GM20431 (cell line): ENCODE data around the gene LMAN2.
"Not testable (repeated sequence)": the region's sequence is repeated elsewhere in the genome, so short reads cannot be mapped to it uniquely, and the experiment has no call there.

Experiments
- in situ Hi-C: fragments of 300-500 bp; cut with MseI, MboI; formaldehyde crosslinking; loops from one replicate; pipeline ENCODE4 v1.15.0; 2020; ENCODE audit warnings: low sequenced_read_pairs; ENCODE audit not compliant: unreplicated experiment

The LMAN2 gene

GRCh38 chr5:177380805-177381126, 29.3 kb upstream of the LMAN2 start:
- in situ Hi-C loops = no loop called here

GRCh38 chr5:177378884-177379883, 27.7 kb upstream of the LMAN2 start:
- in situ Hi-C loops = no loop called here

- in situ Hi-C loops = no loop called here
Observed at GRCh38 chr5:177377851-177378776, 26.6 kb upstream of the LMAN2 start.

DNA sequence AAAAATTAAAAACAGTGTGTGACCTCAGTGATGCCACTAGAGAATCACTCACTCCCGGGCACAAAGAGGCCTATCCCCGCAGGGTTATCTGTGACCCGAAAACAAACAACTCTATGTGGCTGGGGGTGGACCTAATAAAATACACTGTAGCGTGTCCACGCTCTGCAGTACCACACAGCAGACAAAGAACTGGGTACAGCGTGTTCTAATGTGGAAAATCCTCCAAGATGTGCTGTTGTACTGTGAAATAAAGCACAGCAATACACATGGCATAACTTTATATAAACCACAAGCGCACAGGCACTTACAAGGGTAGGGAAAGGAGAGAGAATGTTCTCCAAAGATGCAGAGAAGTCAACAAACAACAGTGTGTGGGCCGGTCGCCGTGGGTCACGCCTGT, 24.6 kb upstream of the LMAN2 start:
- in situ Hi-C loops = no loop called here

DNA sequence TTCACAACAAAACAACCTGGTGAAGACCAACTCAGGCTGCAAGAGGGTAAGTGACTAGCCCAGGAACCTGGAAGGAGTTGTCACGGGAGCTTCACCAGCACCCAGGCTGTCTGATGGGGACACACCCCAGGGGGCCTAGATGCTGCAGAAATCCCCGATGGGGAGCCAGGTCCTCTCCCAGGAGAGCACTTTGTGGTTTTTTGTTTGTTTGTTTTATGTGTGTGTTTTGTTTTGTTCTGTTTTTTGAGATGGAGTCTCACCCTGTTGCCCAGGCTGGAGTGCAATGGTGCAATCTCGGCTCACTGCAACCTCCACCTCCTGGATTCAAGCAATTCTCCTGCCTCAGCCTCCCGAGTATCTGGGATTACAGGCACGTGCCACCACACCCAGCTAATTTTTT, 24.0 kb upstream of the LMAN2 start:
- in situ Hi-C loops = not testable (repeated sequence)

- in situ Hi-C loops = no loop called here
Observed at GRCh38 chr5:177374211-177374610, 22.7 kb upstream of the LMAN2 start.

DNA sequence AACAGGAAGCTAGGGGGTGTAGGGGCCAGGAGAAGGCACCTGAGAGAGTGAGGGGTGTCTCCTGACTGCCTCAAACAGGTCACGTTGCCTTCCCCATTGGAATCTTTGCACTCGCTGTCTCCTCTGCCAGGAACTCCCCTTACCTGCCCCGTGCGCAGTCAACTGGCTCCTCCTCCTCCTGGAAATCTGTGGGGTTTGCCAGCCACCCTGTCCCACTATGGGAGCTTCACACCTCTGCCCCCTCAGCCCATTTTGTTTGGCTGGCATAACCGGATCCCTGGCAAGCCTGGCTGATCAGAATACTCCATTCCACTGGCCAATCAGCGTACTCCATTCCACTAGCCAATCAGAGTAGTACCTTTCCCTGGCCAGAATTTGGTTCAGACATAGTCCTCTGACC, 22.3 kb upstream of the LMAN2 start:
- in situ Hi-C loops = no loop called here

- in situ Hi-C loops = no loop called here
Observed at GRCh38 chr5:177372910-177373309, 21.4 kb upstream of the LMAN2 start.

- in situ Hi-C loops = no loop called here
Observed at GRCh38 chr5:177372034-177372896, 20.8 kb upstream of the LMAN2 start.

- in situ Hi-C loops = no loop called here
Observed at GRCh38 chr5:177371120-177372033, 19.9 kb upstream of the LMAN2 start.

- in situ Hi-C loops = no loop called here
Observed at GRCh38 chr5:177370488-177371119, 19.1 kb upstream of the LMAN2 start.

DNA sequence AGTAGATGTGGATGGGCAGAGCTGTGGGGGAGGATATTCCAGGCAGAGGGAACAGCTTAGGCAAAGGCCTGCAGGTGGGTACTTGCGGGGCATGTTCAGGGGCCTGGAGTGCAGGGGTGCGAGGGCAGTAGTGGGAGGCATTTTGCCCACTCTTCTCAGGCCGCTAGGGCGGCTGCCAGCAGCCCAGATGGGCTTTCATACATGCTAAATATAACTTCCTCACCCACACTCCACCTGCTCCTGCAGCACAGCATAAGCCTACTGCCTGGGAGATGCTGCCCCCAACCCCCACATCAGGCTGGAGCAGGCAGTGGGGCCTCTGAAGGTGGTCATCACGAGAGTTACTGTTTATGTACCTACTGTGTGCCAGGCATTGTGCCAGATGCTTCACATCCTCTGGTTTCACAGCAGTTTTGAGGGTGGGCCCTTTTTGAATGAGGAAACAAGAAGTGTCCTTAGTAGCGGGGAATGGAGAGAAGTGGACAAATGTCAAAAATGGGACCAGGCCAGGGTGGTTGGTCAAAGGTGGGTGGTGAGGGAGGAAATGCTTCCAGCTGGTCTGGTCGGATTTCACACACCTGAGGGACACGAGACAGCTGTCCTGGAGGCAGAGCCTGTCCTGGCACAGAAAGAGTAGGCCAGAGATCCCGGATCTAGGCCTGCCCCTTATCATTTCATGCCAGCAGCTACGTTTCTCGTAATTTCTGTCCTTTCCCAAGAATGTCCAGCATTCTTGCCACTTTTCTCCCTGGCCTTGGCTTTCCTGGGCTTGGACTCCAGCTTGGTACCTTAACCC, 18.4 kb upstream of the LMAN2 start:
- in situ Hi-C loops = no loop called here

DNA sequence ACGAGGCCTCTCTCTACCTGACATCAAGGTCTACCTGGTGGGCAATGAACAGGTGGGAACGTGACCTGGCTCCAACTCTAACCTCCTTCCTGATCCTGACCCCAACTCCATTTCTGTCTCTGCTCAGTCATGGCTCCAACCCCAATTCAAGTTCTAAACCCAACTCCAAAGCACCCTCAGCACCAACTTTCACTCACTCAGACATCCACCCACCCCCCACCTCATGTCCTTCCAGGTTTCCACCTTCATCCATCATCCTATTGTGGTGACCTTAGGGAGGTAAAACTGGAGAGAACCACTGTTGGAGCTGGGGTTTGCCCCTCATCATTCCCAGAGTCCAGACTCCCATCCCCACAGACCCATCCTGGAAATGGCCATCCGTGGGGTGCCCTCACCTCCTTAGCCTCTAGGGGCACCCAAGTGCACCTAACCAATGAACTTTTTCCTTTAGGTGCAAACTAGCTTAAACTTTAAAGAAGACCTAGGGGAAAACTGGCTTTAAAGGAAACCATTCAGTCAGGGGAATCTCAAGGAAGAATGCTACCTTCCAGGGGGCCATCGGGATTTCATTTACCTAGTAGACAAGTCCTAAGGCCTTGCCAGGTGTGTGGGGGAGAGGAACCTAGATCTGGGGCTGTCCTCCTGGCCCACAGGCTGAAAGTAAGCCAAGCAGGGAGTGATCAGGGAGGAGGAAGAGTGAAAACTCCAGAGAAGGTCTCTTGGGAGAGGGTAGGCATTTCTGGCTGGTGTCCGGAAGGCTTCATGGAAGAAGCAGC, 17.6 kb upstream of the LMAN2 start:
- in situ Hi-C loops = no loop called here

DNA sequence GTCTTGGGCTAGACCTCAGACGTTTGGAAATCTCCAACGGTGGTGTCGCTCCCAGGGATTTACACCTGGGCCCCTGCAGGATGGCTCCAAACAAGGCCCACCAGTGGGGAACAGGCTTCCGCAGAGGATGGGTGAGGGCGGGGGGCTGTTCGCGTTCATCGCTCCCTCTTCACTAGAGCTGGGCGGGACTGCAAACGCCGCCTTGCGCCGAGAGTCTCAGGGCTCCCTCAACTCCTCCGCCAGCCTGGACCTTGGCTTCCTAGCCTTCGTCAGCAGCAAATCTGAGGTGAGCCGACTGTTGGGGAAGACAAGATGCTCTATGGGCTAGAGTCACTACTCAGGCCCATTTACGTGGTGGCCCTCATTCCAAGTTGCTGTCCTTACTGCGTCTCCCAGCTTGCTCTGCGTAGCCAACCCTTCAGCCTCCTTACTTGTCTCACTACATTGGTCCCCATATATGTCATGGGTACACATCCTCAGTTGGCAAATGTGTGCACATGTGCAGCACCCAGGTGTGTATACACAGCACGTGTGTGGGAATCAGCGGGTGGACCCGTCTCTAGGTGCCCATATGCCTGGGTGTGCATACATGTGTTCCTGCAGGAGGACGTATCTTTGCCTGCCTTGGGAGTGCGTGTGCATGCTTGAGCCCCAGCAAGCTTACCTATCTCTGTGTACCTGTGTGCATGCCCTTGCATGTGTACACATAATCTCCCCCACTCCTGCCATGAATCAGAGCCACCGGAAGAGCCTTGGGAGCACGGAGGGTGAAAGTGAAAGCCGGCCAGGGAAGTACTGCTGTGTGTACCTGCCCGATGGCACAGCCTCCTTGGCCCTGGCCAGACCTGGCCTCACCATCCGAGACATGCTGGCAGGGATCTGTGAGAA, 16.8 kb upstream of the LMAN2 start:
- in situ Hi-C loops = no loop called here

DNA sequence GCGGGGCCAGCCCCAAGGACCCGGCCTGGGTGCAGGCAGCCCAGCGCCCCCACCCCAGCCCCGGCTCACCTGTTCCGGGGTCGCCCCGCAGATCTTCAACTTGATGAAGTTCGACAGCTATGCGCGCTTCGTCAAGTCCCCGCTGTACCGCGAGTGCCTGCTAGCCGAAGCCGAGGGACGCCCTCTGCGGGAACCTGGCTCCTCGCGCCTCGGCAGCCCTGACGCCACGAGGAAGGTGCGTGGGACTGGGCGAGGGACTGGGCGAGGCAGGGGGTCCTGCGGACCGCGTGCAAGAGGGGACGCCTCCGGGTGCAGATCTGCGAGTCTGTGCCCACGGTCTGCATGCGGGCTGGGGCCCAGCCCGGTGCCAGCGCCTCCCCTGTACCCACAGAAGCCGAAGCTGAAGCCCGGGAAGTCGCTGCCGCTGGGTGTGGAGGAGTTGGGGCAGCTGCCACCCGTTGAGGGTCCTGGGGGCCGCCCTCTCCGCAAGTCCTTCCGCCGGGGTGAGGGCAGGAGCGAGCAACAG, 15.9 kb upstream of the LMAN2 start:
- in situ Hi-C loops = no loop called here
